ENCODE data around the gene ZNF587B. TPM values are rescaled to one million over a fixed set of nuclear protein-coding genes. Genes with fewer than 3 reads are reported as not detected.
"Not testable (repeated sequence)": the region's sequence is repeated elsewhere in the genome, so short reads cannot be mapped to it uniquely, and the experiment has no call there.

ZNF587B gene
- total RNA-seq, 4 donors from 2014 or later, result 16.1 to 34.4 (median 22.0) TPM

GRCh38 chr19:57870225-57870624 lies 40.1 kb downstream of the ZNF587B start:
- H3K27ac ChIP-seq, result no peak overlapping the region
- no peak for DNase-seq
- peaks cover 61 to 91% of the 10 kb centered on the region in 2 donors for H3K9me3 ChIP-seq
- peaks cover 0 to 58% (median 29%) of the 10 kb centered on the region in 4 donors for H3K36me3 ChIP-seq
- 90 to 92% methylated on average over 1 to 2 of the region's 2 CpGs for WGBS, 2 donors (ENCODE audit: low coverage in 1 of 2)
- TF ChIP-seq EP300 (IDR thresholded peaks at IDR 0.05; ENCODE audit: low read depth), result no peak
- no peak for TF ChIP-seq CTCF (IDR thresholded peaks at IDR 0.05)
- TF ChIP-seq POLR2AphosphoS5 (IDR thresholded peaks at IDR 0.05), result no peak
- no peak for TF ChIP-seq POLR2A (IDR thresholded peaks at IDR 0.05)
- in situ Hi-C loops (cut with MboI; ENCODE audit: low pct_ligation_motif_present in 1 of 4, low pct_unique_long_range_greater_than_20kb in 1 of 4, low sequenced_read_pairs in 3 of 4) (no loop called here), intact Hi-C loops (cut with DNase I; ENCODE audit: low total_unique reads) (no loop called here)
- H3K4me3 ChIP-seq, result no peak overlapping the region
- H3K27me3 ChIP-seq, result no peaks in the 10 kb centered on the region
- H3K4me1 ChIP-seq, result no peaks in the 10 kb centered on the region

- Histone ChIP-seq H3K4me1 (no peaks in the 10 kb centered on the region), H3K9me3 (peaks cover 60 to 88% of the 10 kb centered on the region in 2 donors), H3K27me3 (no peaks in the 10 kb centered on the region), H3K4me3 (no peak overlapping the region), H3K27ac (no peak overlapping the region), H3K36me3 (peaks cover 0 to 49% (median 19%) of the 10 kb centered on the region in 4 donors)
- DNase-seq, result no peak
- no peak for TF ChIP-seq POLR2A (IDR thresholded peaks at IDR 0.05)
- no peak for TF ChIP-seq EP300 (IDR thresholded peaks at IDR 0.05; ENCODE audit: low read depth)
- no peak for TF ChIP-seq POLR2AphosphoS5 (IDR thresholded peaks at IDR 0.05)
- TF ChIP-seq CTCF (IDR thresholded peaks at IDR 0.05), result no peak
- intact Hi-C loops (cut with DNase I; ENCODE audit: low total_unique reads), result no loop called here
- in situ Hi-C loops (cut with MboI; ENCODE audit: low pct_ligation_motif_present in 1 of 4, low pct_unique_long_range_greater_than_20kb in 1 of 4, low sequenced_read_pairs in 3 of 4), result no loop called here
Observed at GRCh38 chr19:57872450-57872849, 42.4 kb downstream of the ZNF587B start.

DNA sequence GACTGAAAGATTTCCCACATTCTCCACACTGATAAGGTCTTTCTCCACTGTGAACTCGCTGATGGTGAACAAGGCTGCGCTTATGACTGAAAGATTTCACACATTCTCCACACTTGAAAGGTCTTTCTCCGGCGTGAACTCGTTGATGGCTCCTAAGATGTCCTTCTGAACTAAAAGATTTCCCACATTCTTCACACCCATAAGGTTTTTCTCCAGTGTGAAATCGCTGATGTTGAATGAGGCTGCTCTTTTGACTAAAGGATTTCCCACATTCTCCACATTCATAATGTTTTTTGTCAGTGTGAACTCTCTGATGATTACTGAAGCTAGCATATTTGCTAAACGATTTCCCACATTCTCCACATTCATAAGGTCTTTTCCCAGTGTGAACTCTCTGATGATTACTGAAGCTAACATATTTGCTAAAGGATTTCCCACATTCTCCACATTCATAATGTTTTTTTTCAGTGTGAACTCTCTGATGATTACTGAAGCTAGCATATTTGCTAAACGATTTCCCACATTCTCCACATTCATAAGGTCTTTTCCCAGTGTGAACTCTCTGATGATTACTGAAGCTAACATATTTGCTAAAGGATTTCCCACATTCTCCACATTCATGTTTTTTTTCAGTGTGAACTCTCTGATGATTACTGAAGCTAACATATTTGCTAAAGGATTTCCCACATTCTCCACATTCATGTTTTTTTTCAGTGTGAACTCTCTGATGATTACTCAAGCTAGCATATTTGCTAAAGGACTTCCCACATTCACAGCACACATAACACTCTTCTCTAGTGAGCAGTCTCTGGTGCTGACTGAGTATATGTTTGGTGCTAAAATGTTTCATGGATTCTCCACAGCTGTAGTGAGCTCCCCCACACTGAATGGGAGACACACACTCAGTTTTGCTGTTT lies 44.0 kb downstream of the ZNF587B start:
- WGBS, 2 donors (ENCODE audit: low coverage in 1 of 2), result 92 to 99% methylated on average over 8 of the region's 8 CpGs
- not testable (repeated sequence) for H3K4me3 ChIP-seq

DNA sequence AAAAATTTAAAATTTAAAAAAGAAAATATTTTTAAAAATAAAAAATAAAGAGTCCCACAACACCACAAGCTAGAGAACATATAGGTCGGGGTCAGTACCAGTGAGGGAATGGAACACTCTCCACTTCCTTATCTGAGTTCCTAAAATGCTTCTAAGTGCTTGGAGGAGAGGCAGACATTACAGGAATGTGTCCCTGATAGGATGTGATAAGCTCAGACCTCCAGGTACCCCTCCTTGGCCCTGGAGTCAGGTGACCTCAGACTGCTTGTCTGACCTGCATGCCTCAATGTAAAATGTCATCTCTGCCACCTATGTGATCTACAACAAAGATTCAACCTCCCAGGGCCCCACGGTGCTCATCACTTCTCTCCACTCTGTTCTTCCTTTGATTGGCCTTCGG lies 55.9 kb downstream of the ZNF587B start:
- Histone ChIP-seq H3K4me1 (peaks cover 0 to 21% (median 10%) of the 10 kb centered on the region in 4 donors), H3K27me3 (no peaks in the 10 kb centered on the region), H3K4me3 (no peak overlapping the region), H3K27ac (no peak overlapping the region), H3K36me3 (peaks cover 0 to 23% (median 8%) of the 10 kb centered on the region in 4 donors), H3K9me3 (peaks cover 17 to 32% of the 10 kb centered on the region in 2 donors)
- 92 to 99% methylated on average over 2 to 3 of the region's 3 CpGs for WGBS, 2 donors (ENCODE audit: low coverage in 1 of 2)
- TF ChIP-seq POLR2A (IDR thresholded peaks at IDR 0.05) (no peak), CTCF (IDR thresholded peaks at IDR 0.05) (no peak), EP300 (IDR thresholded peaks at IDR 0.05; ENCODE audit: low read depth) (no peak), POLR2AphosphoS5 (IDR thresholded peaks at IDR 0.05) (no peak)
- in situ Hi-C loops (cut with MboI; ENCODE audit: low pct_ligation_motif_present in 1 of 4, low pct_unique_long_range_greater_than_20kb in 1 of 4, low sequenced_read_pairs in 3 of 4) (no loop called here), intact Hi-C loops (cut with DNase I; ENCODE audit: low total_unique reads) (no loop called here)
- DNase-seq, result no peak

More for the DNA sequence above, 44.0 kb downstream of the ZNF587B start:
- H3K27ac ChIP-seq; H3K27me3 ChIP-seq; H3K4me1 ChIP-seq; intact Hi-C loops (cut with DNase I; ENCODE audit: low total_unique reads); DNase-seq; in situ Hi-C loops (cut with MboI; ENCODE audit: low pct_ligation_motif_present in 1 of 4, low pct_unique_long_range_greater_than_20kb in 1 of 4, low sequenced_read_pairs in 3 of 4): not testable (repeated sequence)
- H3K9me3 ChIP-seq, result peaks cover 47 to 82% of the 10 kb centered on the region in 2 donors
- H3K36me3 ChIP-seq, result peaks cover 0 to 47% (median 12%) of the 10 kb centered on the region in 4 donors
